ENCODE results near the gene ETFA.
"Not testable (repeated sequence)": the region's sequence is repeated elsewhere in the genome, so short reads cannot be mapped to it uniquely, and the experiment has no call there.

ETFA gene

DNA sequence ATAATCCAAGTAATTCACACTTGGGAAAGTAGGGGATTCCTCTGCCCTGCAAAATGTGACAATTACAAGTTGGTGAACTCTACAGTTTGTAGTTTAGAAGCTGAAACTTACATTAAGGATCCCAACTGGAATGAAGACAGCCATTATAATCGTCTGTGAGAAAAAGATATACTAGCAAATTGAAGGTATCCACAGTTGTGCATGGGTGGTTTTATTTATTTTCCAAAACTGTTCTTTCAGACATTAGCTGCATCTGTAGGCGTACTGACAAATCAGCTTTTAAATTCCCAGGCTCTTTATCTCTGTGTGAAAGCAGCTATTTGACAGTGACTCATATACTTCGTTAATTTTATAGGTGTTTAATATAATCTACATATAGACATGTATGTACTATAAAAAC, 12.8 kb upstream of the ETFA start:
- FAIRE-seq = no peak

- no peak for FAIRE-seq
Observed at GRCh38 chr15:76321602-76322001, 10.3 kb upstream of the ETFA start.

- FAIRE-seq = no peak
Observed at GRCh38 chr15:76321171-76321570, 9.9 kb upstream of the ETFA start.

- no peak for FAIRE-seq
Observed at GRCh38 chr15:76320012-76320411, 8.7 kb upstream of the ETFA start.

GRCh38 chr15:76313731-76314130, 2.5 kb upstream of the ETFA start:
- FAIRE-seq = no peak

- not testable (repeated sequence) for FAIRE-seq
Observed at GRCh38 chr15:76313175-76313567, 1.9 kb upstream of the ETFA start.

DNA sequence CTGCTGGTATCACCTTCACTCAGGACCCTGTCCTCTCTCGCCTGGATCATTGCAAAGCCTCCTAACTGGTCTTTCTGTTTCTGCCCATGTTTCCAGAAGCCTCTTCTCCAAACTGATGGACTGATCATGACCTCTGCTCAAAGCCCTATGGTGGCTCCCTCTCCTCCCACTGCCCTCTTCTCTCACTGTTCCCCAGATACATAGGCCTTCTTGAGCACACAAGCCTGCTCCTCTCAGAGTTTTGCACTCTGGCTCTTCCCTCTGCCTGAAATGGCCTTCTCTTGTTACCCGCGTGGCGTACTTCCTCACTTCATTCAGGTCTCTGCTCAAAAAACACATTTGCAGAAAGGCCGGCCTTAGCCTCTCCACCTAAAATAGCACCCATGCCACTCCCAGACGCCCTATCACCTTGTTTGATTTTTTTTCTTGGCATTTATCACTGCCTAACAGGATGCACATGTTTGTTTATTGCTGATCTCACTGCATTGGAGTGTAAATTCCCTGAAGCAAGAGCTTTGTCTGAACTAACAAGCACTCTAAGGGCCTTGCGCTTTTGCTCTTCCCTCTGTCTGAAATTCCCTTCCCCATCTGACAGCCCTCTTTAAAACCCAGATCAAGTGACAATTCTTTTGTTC, 1.4 kb upstream of the ETFA start:
- FAIRE-seq = no peak

GRCh38 chr15:76310475-76311099, 682 bp downstream of the ETFA start:
- FAIRE-seq = no peak

- no peak for FAIRE-seq
Observed at GRCh38 chr15:76309601-76310330, 1.5 kb downstream of the ETFA start.

- no peak for FAIRE-seq
Observed at GRCh38 chr15:76303909-76304308, 7.4 kb downstream of the ETFA start.

GRCh38 chr15:76299786-76300185, 11.5 kb downstream of the ETFA start:
- FAIRE-seq = no peak

- no peak for FAIRE-seq
Observed at GRCh38 chr15:76298986-76299385, 12.3 kb downstream of the ETFA start.

- not testable (repeated sequence) for FAIRE-seq
Observed at GRCh38 chr15:76297951-76298350, 13.3 kb downstream of the ETFA start.

DNA sequence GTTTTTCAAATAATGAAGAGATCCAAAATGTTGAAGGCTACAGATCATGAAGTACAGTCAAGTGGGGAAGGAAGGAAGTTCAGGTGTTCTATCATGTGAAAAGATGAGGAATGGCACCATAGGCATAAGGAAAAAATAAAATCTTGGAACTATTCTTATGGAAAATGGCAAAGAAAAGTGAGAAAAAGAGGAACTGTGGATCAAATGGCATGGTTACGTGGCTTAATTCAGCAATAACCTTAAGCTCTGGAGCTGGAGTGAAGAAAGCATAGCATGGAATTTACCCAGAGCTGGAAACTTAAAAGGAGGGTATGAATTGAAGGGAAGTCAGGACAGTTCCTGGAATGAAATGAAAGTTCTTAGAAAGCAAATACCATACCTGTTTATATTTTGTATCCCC, 14.4 kb downstream of the ETFA start:
- FAIRE-seq = no peak

DNA sequence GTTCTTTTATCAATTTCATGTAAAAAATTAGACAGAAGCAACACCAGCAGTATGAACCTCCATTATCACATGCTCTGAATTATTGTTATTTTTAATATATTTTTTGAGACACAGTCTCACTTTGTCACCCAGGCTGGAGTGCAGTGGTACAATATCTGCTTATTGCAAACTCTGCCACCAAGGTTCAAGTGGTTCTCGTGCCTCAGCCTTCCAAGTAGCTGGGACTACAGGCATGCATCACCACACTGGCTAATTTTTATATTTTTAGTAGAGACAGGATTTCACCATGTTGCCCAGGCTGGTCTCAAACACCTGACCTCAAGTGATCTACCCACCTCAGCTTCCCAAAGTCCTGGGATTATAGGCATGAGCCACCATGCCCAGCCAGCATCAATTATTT, 16.8 kb downstream of the ETFA start:
- FAIRE-seq = not testable (repeated sequence)

GRCh38 chr15:76293361-76293760, 17.9 kb downstream of the ETFA start:
- no peak for FAIRE-seq

GRCh38 chr15:76289582-76289981, 21.7 kb downstream of the ETFA start:
- FAIRE-seq = no peak

- no peak for FAIRE-seq
Observed at GRCh38 chr15:76286271-76286879, 24.9 kb downstream of the ETFA start.

- FAIRE-seq = no peak
Observed at GRCh38 chr15:76285241-76285825, 25.9 kb downstream of the ETFA start.

DNA sequence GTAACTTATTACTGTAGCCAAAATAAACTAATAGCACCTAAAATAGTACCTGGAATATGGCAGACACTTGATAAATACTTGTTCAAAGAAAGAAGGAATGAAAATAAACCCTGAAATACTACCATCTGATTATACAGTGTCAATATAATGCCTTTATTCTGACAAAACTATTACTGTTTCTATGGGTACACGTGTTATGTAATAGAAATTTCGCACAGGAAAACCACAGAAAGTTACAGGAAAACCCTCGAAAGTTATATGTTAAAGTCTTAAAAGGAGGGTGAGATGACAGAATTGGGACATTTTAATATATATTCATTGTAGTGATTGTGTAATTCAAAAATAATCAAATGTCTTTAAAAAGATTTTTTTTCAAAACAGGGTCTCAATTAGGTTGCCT, 28.8 kb downstream of the ETFA start:
- FAIRE-seq = no peak

- no peak for FAIRE-seq
Observed at GRCh38 chr15:76278651-76279050, 32.6 kb downstream of the ETFA start.

DNA sequence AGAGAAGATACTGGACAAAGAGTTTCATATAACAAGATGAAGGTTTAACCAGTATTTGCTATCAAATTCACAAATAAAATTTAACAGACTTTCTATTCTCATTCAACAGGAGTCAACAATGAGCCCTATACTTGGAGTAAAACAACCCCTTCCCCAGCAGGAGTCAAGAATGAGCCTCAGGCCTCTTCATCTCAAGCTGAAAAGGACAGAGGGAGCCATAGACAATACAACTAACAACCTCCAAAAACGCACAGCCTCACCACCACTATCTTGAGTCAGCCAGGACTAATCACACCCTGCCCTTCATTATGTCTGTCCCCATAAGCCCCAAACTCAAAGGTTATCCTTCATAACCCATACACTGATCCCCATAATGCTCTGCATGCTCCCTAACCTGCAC, 36.4 kb downstream of the ETFA start:
- no peak for FAIRE-seq

DNA sequence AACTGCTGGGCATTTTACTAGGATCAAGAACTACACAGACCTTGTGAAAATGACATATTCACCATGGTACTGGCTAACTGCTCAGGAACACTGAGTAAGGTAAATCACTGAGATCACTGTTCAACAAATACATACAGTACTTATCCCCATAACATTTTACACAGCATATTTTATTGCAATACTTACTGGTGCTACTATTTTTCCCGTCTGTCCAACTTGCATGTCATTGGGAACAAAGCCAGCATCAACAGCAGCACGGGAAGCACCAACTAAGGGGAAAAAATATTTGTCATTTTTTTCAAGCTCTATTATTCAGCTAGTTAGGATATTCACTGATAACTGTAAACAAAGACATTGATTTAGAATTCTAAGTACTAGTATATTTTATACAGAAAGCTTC, 37.0 kb downstream of the ETFA start:
- no peak for FAIRE-seq

DNA sequence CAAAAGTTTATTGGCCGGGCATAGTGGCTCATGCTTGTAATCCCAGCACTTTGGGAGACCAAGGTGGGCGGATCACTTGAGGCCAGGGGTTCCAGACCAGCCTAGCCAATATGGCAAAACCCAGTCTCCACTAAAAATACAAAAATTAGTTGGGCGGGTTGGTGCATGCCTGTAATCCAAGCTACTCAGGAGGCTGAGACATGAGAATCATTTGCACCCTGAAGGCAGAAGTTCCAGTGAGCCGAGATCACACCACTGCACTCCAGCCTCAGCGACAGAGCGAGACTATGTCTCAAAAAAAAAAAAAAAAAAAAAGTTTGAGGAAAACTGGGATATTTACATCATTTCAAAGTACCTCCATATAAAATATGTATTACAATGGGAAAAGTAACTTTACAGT, 40.4 kb downstream of the ETFA start:
- FAIRE-seq = no peak

Data from TTC549 (cell line).